ENCODE measurements around the gene PCDHA6. TPM values are rescaled to one million over a fixed set of nuclear protein-coding genes. Genes with fewer than 3 reads are reported as not detected.
"Not testable (repeated sequence)": the region's sequence is repeated elsewhere in the genome, so short reads cannot be mapped to it uniquely, and the experiment has no call there.

PCDHA6 gene
- polyA plus RNA-seq, 3 donors: 0.10 to 0.49 TPM; not detected in 1

- 38 to 45% methylated on average over 42 to 101 of the region's 101 CpGs; no CpG with 5 or more reads in 1 of the 3 donors for WGBS, 3 donors
- not testable (repeated sequence) for H3K27ac ChIP-seq (ENCODE audit: low read depth, low read length)
Observed at GRCh38 chr5:140849831-140850634, 22.3 kb downstream of the PCDHA6 start.

DNA sequence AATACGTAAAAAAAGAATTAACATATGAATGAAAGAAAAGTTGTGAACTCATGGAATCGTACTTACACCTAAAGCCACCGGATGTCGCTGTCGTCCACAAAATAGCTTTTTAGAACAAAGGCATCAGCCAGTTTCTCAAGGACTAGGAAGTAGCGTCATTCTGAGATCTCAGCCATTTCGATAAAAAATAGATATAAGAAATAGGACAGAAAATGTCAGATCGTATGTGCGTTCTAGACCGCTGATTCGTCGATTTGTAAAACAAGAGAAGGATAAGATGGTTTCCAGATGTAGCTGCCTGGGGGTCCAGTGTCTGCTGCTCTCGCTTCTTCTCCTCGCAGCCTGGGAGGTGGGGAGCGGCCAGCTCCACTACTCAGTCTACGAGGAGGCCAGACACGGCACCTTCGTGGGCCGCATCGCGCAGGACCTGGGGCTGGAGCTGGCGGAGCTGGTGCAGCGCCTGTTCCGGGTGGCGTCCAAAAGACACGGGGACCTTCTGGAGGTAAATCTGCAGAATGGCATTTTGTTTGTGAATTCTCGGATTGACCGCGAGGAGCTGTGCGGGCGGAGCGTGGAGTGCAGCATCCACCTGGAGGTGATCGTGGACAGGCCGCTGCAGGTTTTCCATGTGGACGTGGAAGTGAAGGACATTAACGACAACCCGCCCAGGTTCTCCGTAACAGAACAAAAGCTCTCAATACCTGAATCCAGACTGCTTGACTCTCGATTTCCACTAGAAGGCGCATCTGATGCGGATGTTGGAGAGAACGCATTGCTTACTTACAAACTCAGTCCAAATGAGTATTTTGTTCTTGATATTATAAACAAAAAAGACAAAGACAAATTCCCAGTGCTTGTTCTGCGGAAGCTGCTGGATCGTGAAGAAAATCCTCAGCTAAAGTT is 28.3 kb downstream of the PCDHA6 start, which contains the start of gene PCDHA10:
TSS of gene PCDHA10 (plus strand) at position 126 of the 903 bp plus-strand sequence. CDS start at position 278, 152 bp downstream.
- H3K27ac ChIP-seq (ENCODE audit: low read depth, low read length): no peak within 1 kb of the TSS
- 18 to 20% methylated on average over 33 to 44 of the region's 44 CpGs; no CpG with 5 or more reads in 1 of the 3 donors for WGBS, 3 donors

DNA sequence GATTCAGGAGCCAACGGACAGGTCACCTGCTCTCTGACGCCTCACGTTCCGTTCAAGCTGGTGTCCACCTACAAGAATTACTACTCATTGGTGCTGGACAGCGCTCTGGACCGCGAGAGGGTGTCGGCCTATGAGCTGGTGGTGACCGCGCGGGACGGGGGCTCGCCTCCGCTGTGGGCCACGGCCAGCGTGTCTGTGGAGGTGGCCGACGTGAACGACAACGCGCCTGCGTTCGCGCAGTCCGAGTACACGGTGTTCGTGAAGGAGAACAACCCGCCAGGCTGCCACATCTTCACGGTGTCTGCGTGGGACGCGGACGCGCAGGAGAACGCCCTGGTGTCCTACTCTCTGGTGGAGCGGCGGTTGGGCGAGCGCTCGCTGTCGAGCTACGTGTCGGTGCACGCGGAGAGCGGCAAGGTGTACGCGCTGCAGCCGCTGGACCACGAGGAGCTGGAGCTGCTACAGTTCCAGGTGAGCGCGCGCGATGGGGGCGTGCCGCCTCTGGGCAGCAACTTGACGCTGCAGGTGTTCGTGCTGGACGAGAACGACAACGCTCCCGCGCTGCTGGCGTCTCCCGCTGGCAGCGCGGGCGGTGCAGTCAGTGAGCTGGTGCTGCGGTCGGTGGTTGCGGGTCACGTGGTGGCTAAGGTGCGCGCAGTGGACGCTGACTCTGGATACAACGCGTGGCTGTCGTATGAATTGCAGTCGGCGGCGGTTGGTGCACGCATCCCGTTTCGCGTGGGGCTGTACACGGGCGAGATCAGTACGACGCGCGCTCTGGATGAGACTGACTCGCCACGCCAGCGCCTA is 29.6 kb downstream of the PCDHA6 start:
- 50 to 53% methylated on average over 62 to 94 of the region's 94 CpGs; no CpG with 5 or more reads in 1 of the 3 donors for WGBS, 3 donors
- H3K27ac ChIP-seq (ENCODE audit: low read depth, low read length): no peak overlapping the region

GRCh38 chr5:140857987-140858240 is 30.2 kb downstream of the PCDHA6 start:
- H3K27ac ChIP-seq (ENCODE audit: low read depth, low read length): no peak overlapping the region
- WGBS, 3 donors: 60 to 65% methylated on average over 10 to 22 of the region's 22 CpGs; no CpG with 5 or more reads in 1 of the 3 donors

DNA sequence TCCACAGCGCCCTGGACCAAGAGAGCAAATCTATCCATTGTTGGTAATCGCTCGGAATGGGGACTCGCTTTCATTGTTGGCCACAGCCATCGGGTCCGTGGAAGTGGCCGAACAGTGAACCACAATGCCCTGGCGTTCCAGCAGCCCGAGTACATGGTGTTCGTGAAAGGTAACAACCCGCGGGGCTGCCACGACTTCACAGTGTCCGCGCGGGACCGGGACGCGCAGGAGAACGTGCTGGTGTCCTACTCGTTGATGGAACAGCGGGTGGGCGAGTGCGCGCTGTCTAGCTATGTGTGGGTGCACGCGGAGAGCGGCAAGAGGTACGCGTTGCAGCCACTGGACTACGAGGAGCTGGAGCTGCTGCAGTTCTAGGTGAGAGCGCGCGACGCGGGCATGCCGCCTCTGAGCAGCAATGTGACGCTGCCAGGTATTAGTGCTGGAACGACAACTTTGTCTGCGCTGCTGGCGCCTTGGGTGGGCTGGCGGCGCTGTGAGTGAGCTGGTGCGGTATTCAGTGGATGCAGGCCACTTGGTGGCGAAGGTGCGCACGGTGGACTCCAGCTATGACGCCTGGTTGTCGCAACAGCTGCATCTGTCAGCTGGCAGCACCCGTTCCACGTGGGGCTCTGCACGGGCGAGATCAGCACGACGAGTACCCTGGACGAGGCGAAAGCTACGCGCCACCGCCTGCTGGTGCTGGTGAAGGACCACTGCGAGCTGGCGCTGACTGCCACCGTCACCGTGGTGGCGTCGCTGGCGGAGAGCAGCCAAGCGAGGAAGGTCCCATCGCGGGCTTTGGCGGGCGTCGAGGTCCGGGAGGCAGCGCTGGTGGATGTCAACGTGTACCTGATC is 34.9 kb downstream of the PCDHA6 start:
- no peak overlapping the region for H3K27ac ChIP-seq (ENCODE audit: low read depth, low read length)
- 39 to 42% (median 41%) methylated on average over 76 of the region's 76 CpGs for WGBS, 3 donors

DNA sequence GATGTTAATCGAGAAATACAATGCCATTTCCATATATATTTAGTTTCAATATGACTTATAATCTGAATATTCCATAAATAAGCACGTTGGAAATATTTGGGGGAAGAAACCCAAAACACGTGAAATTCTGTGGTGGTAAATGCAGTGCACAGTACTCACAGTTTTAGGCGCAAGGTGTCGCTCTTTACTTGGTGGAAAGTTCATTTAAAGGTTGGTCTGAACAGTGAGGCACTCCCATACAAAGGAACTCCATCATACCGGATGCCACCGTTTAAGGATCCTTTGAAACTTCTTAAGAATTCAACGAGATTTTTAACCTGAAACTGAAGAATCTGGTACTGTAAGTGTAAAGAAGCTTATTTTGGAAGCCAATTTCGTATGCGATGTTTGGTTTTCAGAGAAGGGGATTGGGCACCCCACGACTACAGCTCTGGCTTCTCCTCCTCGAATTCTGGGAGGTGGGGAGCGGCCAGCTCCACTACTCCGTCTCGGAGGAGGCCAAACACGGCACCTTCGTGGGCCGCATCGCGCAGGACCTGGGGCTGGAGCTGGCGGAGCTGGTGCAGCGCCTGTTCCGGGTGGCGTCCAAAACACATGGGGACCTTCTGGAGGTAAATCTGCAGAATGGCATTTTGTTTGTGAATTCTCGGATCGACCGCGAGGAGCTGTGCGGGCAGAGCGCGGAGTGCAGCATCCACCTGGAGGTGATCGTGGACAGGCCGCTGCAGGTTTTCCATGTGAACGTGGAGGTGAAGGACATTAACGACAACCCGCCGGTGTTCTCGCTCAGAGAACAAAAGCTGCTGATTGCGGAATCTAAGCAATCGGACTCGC is 41.2 kb downstream of the PCDHA6 start, which contains the start of gene PCDHA11:
TSS of gene PCDHA11 (plus strand) at position 237 of the 834 bp plus-strand sequence. CDS start at position 384, 147 bp downstream.
- 13 to 15% (median 13%) methylated on average over 41 of the region's 41 CpGs for WGBS, 3 donors
- H3K27ac ChIP-seq (ENCODE audit: low read depth, low read length): no peak within 1 kb of the TSS

DNA sequence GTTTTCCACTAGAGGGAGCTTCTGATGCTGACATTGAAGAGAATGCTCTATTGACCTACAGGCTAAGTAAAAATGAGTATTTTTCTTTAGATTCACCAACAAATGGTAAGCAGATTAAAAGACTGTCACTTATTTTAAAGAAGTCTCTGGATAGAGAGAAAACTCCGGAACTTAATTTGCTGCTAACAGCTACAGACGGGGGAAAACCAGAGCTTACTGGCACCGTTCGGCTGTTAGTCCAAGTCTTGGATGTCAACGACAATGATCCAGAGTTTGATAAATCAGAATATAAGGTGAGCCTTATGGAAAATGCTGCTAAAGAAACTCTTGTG is 41.8 kb downstream of the PCDHA6 start:
- 51 to 58% (median 54%) methylated on average over 5 of the region's 5 CpGs for WGBS, 3 donors

DNA sequence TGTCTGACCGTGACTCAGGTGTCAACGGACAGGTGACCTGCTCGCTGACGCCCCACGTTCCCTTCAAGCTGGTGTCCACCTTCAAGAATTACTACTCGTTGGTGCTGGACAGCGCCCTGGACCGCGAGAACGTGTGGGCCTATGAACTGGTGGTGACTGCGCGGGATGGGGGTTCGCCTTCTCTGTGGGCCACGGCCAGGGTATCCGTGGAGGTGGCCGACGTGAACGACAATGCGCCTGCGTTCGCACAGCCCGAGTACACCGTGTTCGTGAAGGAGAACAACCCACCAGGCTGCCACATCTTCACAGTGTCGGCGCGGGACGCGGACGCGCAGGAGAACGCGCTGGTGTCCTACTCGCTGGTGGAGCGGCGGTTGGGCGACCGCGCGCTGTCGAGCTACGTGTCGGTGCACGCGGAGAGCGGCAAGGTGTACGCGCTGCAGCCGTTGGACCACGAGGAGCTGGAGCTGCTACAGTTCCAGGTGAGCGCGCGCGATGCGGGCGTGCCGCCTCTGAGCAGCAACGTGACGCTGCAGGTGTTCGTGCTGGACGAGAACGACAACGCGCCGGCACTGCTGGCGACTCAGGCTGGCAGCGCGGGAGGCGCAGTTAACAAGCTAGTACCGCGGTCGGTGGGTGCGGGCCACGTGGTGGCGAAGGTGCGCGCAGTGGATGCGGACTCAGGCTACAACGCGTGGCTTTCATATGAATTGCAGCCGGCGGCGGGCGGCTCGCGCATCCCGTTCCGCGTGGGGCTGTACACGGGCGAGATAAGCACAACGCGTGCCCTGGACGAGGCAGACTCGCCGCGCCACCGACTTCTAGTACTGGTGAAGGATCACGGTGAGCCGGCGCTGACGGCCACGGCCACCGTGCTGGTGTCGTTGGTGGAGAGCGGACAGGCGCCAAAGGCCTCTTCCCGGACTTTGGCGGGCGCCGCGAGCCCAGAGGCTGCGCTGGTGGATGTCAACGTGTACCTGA is 42.8 kb downstream of the PCDHA6 start:
- no peak overlapping the region for H3K27ac ChIP-seq (ENCODE audit: low read depth, low read length)
- WGBS, 3 donors: 42 to 43% (median 42%) methylated on average over 111 to 114 of the region's 114 CpGs

More for the DNA sequence above, 41.8 kb downstream of the PCDHA6 start:
- H3K27ac ChIP-seq (ENCODE audit: low read depth, low read length): no peak overlapping the region

DNA sequence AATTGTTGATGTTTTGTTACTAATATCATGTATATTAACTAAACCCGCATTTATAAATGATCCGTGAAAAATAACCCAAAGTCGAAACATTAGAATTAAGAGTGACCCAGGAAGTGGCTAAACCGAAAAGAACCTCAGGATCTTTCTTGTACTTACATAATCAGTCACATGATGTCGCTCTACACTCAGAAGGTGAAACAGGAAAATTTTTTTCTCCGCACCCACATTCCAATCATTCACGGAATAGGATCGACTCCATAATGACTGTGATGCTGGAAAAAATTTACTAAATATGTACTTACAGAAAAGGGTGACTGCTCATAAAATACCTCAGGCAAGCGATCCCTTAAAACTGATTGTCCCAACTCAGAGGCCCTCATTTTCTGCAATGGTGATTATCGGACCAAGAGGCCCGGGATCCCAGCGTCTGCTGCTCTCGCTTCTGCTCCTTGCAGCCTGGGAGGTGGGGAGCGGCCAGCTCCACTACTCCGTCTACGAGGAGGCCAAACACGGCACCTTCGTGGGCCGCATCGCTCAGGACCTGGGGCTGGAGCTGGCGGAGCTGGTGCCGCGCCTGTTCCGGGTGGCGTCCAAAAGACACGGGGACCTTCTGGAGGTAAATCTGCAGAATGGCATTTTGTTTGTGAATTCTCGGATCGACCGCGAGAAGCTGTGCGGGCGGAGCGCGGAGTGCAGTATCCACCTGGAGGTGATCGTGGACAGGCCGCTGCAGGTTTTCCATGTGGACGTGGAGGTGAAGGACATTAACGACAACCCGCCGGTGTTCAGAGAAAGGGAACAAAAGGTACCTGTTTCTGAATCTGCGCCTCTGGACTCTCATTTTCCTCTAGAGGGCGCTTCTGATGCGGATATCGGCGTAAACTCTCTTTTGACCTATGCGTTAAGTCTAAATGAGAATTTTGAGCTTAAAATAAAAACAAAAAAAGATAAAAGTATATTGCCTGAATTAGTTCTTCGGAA is 47.6 kb downstream of the PCDHA6 start, which contains the start of gene PCDHA12:
TSS of gene PCDHA12 (plus strand) at position 224 of the 981 bp plus-strand sequence. CDS start at position 389, 165 bp downstream.
- WGBS, 3 donors: 14 to 20% (median 15%) methylated on average over 47 of the region's 47 CpGs
- no peak within 1 kb of the TSS for H3K27ac ChIP-seq (ENCODE audit: low read depth, low read length)

DNA sequence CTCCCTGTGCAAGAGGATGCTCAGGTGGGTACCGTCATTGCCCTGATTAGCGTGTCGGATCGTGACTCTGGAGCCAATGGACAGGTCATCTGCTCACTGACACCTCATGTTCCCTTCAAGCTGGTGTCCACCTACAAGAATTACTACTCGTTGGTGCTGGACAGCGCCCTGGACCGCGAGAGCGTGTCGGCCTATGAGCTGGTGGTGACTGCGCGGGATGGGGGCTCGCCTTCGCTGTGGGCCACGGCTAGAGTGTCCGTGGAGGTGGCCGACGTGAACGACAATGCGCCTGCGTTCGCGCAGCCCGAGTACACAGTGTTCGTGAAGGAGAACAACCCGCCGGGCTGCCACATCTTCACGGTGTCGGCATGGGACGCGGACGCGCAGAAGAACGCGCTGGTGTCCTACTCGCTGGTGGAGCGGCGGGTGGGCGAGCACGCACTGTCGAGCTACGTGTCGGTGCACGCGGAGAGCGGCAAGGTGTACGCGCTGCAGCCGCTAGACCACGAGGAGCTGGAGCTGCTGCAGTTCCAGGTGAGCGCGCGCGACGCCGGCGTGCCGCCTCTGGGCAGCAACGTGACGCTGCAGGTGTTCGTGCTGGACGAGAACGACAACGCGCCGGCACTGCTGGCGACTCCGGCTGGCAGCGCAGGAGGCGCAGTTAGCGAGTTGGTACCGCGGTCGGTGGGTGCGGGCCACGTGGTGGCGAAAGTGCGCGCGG is 48.9 kb downstream of the PCDHA6 start:
- H3K27ac ChIP-seq (ENCODE audit: low read depth, low read length): not testable (repeated sequence)
- 38 to 39% (median 38%) methylated on average over 80 of the region's 80 CpGs for WGBS, 3 donors

DNA sequence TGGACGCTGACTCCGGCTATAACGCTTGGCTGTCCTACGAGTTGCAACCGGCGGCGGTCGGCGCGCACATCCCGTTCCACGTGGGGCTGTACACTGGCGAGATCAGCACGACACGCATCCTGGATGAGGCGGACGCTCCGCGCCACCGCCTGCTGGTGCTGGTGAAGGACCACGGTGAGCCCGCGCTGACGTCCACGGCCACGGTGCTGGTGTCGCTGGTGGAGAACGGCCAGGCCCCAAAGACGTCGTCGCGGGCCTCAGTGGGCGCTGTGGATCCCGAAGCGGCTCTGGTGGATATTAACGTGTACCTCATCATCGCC is 49.5 kb downstream of the PCDHA6 start:
- 43 to 44% (median 44%) methylated on average over 26 to 37 of the region's 37 CpGs for WGBS, 3 donors
- no peak overlapping the region for H3K27ac ChIP-seq (ENCODE audit: low read depth, low read length)

Data from adipose tissue (tissue), 3 donors.